Measurements from ENCODE around the gene AAMDC. TPM values are rescaled to one million over a fixed set of nuclear protein-coding genes. Genes with fewer than 3 reads are reported as not detected.
A peak's percentile ranks its signal among the peaks of the same experiment; 100 is the strongest.
"Not testable (repeated sequence)": the region's sequence is repeated elsewhere in the genome, so short reads cannot be mapped to it uniquely, and the experiment has no call there.

The AAMDC gene
- total and polyA plus RNA-seq, 2 donors (not counting 1 experiment from before 2014, with no cell fraction given), result 39.6 to 98.4 TPM

DNA sequence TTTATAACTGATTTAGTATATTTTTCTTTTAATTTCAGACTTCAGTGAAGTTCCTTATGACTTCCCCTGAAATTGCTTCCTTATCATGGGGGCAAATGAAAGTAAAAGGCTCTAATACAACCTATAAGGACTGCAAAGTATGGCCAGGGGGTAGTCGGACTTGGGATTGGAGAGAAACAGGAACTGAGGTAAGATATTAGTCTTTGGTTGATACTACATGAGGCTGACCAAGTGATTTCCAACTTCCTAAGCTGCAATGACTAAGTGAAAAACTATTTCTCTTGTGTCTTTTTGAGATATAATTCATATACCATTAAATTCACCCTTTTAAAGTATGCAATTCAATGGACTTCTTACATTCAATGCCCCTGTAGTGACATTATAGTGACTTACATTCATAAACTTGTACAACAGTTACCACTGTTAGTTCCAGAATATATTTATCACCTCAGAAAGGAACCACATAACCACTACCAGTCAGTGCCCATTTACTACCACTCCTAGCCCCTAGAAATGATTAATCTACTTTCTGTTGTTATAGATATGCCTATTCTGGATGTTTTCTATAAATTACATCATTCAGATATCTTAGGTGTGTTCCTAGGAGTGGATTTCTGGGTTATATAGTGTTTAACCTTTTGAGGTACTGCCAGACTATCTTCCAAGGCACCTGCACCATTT is 21.6 kb downstream of the AAMDC start:
- no peaks in the 10 kb centered on the region for H3K4me1 ChIP-seq (ENCODE audit: control insufficient read depth, extremely low read depth, insufficient read depth, low read length)
- H3K9me3 ChIP-seq (ENCODE audit: control insufficient read depth, insufficient read depth, low read depth, low read length), result no peaks in the 10 kb centered on the region
- H3K27me3 ChIP-seq (ENCODE audit: control insufficient read depth, insufficient read depth, low read length), result no peaks in the 10 kb centered on the region
- peak in 1 of 2 donors; percentile 39 for DNase-seq (ENCODE audit: low read depth in 2 of 2)
- no peak overlapping the region for H2AFZ ChIP-seq (ENCODE audit: low read length)
- no peak overlapping the region for H3K27ac ChIP-seq (ENCODE audit: insufficient read depth, low read length)
- no peak overlapping the region for H3K4me3 ChIP-seq (replicated peaks in 1 of 4; ENCODE audit: control extremely low read depth in 1 of 4, insufficient read depth in 1 of 4, low read depth in 3 of 4, low read length in 4 of 4)
- no peaks in the 10 kb centered on the region for H4K20me1 ChIP-seq (ENCODE audit: control insufficient read depth, extremely low read depth, insufficient read depth, low read length)
- no peak overlapping the region for H3K4me2 ChIP-seq (ENCODE audit: extremely low read depth, insufficient read depth, low read length)
- H3K9ac ChIP-seq (ENCODE audit: insufficient read depth, low read length), result no peak overlapping the region
- TF ChIP-seq, protein P1, sequence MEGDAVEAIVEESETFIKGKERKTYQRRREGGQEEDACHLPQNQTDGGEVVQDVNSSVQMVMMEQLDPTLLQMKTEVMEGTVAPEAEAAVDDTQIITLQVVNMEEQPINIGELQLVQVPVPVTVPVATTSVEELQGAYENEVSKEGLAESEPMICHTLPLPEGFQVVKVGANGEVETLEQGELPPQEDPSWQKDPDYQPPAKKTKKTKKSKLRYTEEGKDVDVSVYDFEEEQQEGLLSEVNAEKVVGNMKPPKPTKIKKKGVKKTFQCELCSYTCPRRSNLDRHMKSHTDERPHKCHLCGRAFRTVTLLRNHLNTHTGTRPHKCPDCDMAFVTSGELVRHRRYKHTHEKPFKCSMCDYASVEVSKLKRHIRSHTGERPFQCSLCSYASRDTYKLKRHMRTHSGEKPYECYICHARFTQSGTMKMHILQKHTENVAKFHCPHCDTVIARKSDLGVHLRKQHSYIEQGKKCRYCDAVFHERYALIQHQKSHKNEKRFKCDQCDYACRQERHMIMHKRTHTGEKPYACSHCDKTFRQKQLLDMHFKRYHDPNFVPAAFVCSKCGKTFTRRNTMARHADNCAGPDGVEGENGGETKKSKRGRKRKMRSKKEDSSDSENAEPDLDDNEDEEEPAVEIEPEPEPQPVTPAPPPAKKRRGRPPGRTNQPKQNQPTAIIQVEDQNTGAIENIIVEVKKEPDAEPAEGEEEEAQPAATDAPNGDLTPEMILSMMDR (conservative IDR thresholded peaks at IDR 0.05 in 1 of 2, IDR thresholded peaks at IDR 0.05 in 1 of 2; ENCODE audit: low read depth in 1 of 2, low read length in 2 of 2), result no peak
- TF ChIP-seq EZH2 (IDR thresholded peaks at IDR 0.05; ENCODE audit: low read length, missing control alignments), result no peak
- no peaks in the 10 kb centered on the region for H3K36me3 ChIP-seq (ENCODE audit: control insufficient read depth, insufficient read depth, low read length)
- H3K79me2 ChIP-seq (ENCODE audit: control insufficient read depth, insufficient read depth, low read length), result no peaks in the 10 kb centered on the region

GRCh38 chr11:77843700-77844099 is 22.8 kb downstream of the AAMDC start:
- not testable (repeated sequence) for H4K20me1 ChIP-seq (ENCODE audit: control insufficient read depth, extremely low read depth, insufficient read depth, low read length); H3K4me2 ChIP-seq (ENCODE audit: extremely low read depth, insufficient read depth, low read length); H3K4me1 ChIP-seq (ENCODE audit: control insufficient read depth, extremely low read depth, insufficient read depth, low read length); H3K4me3 ChIP-seq (replicated peaks in 1 of 4; ENCODE audit: control extremely low read depth in 1 of 4, insufficient read depth in 1 of 4, low read depth in 3 of 4, low read length in 4 of 4); H3K36me3 ChIP-seq (ENCODE audit: control insufficient read depth, insufficient read depth, low read length); H3K9ac ChIP-seq (ENCODE audit: insufficient read depth, low read length); H2AFZ ChIP-seq (ENCODE audit: low read length); H3K79me2 ChIP-seq (ENCODE audit: control insufficient read depth, insufficient read depth, low read length); H3K9me3 ChIP-seq (ENCODE audit: control insufficient read depth, insufficient read depth, low read depth, low read length); DNase-seq (ENCODE audit: low read depth in 2 of 2); H3K27me3 ChIP-seq (ENCODE audit: control insufficient read depth, insufficient read depth, low read length); H3K27ac ChIP-seq (ENCODE audit: insufficient read depth, low read length)

- Histone ChIP-seq H3K27ac (ENCODE audit: insufficient read depth, low read length) (no peak overlapping the region), H3K79me2 (ENCODE audit: control insufficient read depth, insufficient read depth, low read length) (no peaks in the 10 kb centered on the region), H2AFZ (ENCODE audit: low read length) (no peak overlapping the region), H3K9ac (ENCODE audit: insufficient read depth, low read length) (no peak overlapping the region), H4K20me1 (ENCODE audit: control insufficient read depth, extremely low read depth, insufficient read depth, low read length) (no peaks in the 10 kb centered on the region), H3K9me3 (ENCODE audit: control insufficient read depth, insufficient read depth, low read depth, low read length) (no peaks in the 10 kb centered on the region), H3K36me3 (ENCODE audit: control insufficient read depth, insufficient read depth, low read length) (no peaks in the 10 kb centered on the region), H3K4me1 (ENCODE audit: control insufficient read depth, extremely low read depth, insufficient read depth, low read length) (peaks cover 3% of the 10 kb centered on the region), H3K4me3 (replicated peaks in 1 of 4; ENCODE audit: control extremely low read depth in 1 of 4, insufficient read depth in 1 of 4, low read depth in 3 of 4, low read length in 4 of 4) (no peak overlapping the region), H3K4me2 (ENCODE audit: extremely low read depth, insufficient read depth, low read length) (no peak overlapping the region), H3K27me3 (ENCODE audit: control insufficient read depth, insufficient read depth, low read length) (no peaks in the 10 kb centered on the region)
- TF ChIP-seq, protein P1 (conservative IDR thresholded peaks at IDR 0.05 in 1 of 2, IDR thresholded peaks at IDR 0.05 in 1 of 2; ENCODE audit: low read depth in 1 of 2, low read length in 2 of 2), result no peak
- TF ChIP-seq EZH2 (IDR thresholded peaks at IDR 0.05; ENCODE audit: low read length, missing control alignments), result no peak
- peak in 1 of 2 donors; percentile 26 for DNase-seq (ENCODE audit: low read depth in 2 of 2)
These were observed 30.6 kb downstream of the AAMDC start for GRCh38 chr11:77851503-77851902.

Measured in fibroblast of lung (primary cell).